Measurements from ENCODE around the gene SELENOW.
A peak's percentile ranks its signal among the peaks of the same experiment; 100 is the strongest.

Gene SELENOW

GRCh38 chr19:47826800-47827199 is 48.3 kb downstream of the SELENOW start:
- H3K27me3 ChIP-seq (ENCODE audit: insufficient read depth, low read length, poor library complexity, severe bottlenecking), result no peaks in the 10 kb centered on the region
- no peaks in the 10 kb centered on the region for H3F3A ChIP-seq (ENCODE audit: low read depth)
- H4K20me1 ChIP-seq (ENCODE audit: insufficient read depth, low read length, poor library complexity, severe bottlenecking), result no peaks in the 10 kb centered on the region
- no peaks in the 10 kb centered on the region for H3K9me2 ChIP-seq (replicated peaks; ENCODE audit: low read depth, low read length)
- TF ChIP-seq EZH2phosphoT487 (IDR thresholded peaks at IDR 0.05; ENCODE audit: borderline replicate concordance), result no peak
- TF ChIP-seq, protein P1, sequence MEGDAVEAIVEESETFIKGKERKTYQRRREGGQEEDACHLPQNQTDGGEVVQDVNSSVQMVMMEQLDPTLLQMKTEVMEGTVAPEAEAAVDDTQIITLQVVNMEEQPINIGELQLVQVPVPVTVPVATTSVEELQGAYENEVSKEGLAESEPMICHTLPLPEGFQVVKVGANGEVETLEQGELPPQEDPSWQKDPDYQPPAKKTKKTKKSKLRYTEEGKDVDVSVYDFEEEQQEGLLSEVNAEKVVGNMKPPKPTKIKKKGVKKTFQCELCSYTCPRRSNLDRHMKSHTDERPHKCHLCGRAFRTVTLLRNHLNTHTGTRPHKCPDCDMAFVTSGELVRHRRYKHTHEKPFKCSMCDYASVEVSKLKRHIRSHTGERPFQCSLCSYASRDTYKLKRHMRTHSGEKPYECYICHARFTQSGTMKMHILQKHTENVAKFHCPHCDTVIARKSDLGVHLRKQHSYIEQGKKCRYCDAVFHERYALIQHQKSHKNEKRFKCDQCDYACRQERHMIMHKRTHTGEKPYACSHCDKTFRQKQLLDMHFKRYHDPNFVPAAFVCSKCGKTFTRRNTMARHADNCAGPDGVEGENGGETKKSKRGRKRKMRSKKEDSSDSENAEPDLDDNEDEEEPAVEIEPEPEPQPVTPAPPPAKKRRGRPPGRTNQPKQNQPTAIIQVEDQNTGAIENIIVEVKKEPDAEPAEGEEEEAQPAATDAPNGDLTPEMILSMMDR (conservative IDR thresholded peaks at IDR 0.05; ENCODE audit: low read length), result no peak
- no peak overlapping the region for H3K9ac ChIP-seq (ENCODE audit: low read depth, low read length, poor library complexity, severe bottlenecking)
- H2AFZ ChIP-seq (ENCODE audit: low read length), result no peak overlapping the region
- no peak overlapping the region for H3K4me3 ChIP-seq (ENCODE audit: low read length, poor library complexity, severe bottlenecking)
- no peaks in the 10 kb centered on the region for H3K36me3 ChIP-seq (ENCODE audit: insufficient read depth, low read length)
- no peaks in the 10 kb centered on the region for H3K79me2 ChIP-seq (ENCODE audit: insufficient read depth, low read length)
- no peaks in the 10 kb centered on the region for H3K9me3 ChIP-seq (ENCODE audit: insufficient read depth, low read depth, low read length)
- H3K4me2 ChIP-seq (ENCODE audit: low read depth, low read length, poor library complexity, severe bottlenecking), result no peak overlapping the region
- no peaks in the 10 kb centered on the region for H3K4me1 ChIP-seq (ENCODE audit: insufficient read depth, low read length, poor library complexity, severe bottlenecking)

GRCh38 chr19:47832723-47833122 is 54.2 kb downstream of the SELENOW start:
- Histone ChIP-seq H3K4me3 (ENCODE audit: low read length, poor library complexity, severe bottlenecking) (no peak overlapping the region), H3K27me3 (ENCODE audit: insufficient read depth, low read length, poor library complexity, severe bottlenecking) (no peaks in the 10 kb centered on the region), H3K9me3 (ENCODE audit: insufficient read depth, low read depth, low read length) (no peaks in the 10 kb centered on the region), H3K36me3 (ENCODE audit: insufficient read depth, low read length) (no peaks in the 10 kb centered on the region), H3K9ac (ENCODE audit: low read depth, low read length, poor library complexity, severe bottlenecking) (no peak overlapping the region), H4K20me1 (ENCODE audit: insufficient read depth, low read length, poor library complexity, severe bottlenecking) (no peaks in the 10 kb centered on the region), H3K79me2 (ENCODE audit: insufficient read depth, low read length) (no peaks in the 10 kb centered on the region), H3K4me1 (ENCODE audit: insufficient read depth, low read length, poor library complexity, severe bottlenecking) (no peaks in the 10 kb centered on the region), H2AFZ (ENCODE audit: low read length) (no peak overlapping the region), H3K4me2 (ENCODE audit: low read depth, low read length, poor library complexity, severe bottlenecking) (no peak overlapping the region), H3K9me2 (replicated peaks; ENCODE audit: low read depth, low read length) (no peaks in the 10 kb centered on the region), H3F3A (ENCODE audit: low read depth) (no peaks in the 10 kb centered on the region)
- TF ChIP-seq, protein P1 (conservative IDR thresholded peaks at IDR 0.05; ENCODE audit: low read length), result 0 out of 2 replicates have a peak, but pooled peaks have one; percentile 14
- TF ChIP-seq EZH2phosphoT487 (IDR thresholded peaks at IDR 0.05; ENCODE audit: borderline replicate concordance), result no peak

Data from Loucy (cell line).